Measurements from ENCODE around the gene SRA1.
A peak's percentile ranks its signal among the peaks of the same experiment; 100 is the strongest.
"Not testable (repeated sequence)": the region's sequence is repeated elsewhere in the genome, so short reads cannot be mapped to it uniquely, and the experiment has no call there.

Gene SRA1

GRCh38 chr5:140598836-140599235 lies 41.6 kb upstream of the SRA1 start:
- TF ChIP-seq CTCF (IDR thresholded peaks at IDR 0.05; ENCODE audit: low read depth, low read length): no peak

GRCh38 chr5:140596321-140596741 lies 39.1 kb upstream of the SRA1 start:
- DNase-seq (ENCODE audit: low read depth in 2 of 2): peak; percentile 38 to 76
- H3K4me3 ChIP-seq (replicated peaks in 1 of 2; ENCODE audit: low read depth in 2 of 2, low read length in 2 of 2): no peak overlapping the region
- no peak for TF ChIP-seq CTCF (IDR thresholded peaks at IDR 0.05; ENCODE audit: low read depth, low read length)

More at GRCh38 chr5:140598836-140599235, 41.6 kb upstream of the SRA1 start:
- no peak overlapping the region for H3K4me3 ChIP-seq (replicated peaks in 1 of 2; ENCODE audit: low read depth in 2 of 2, low read length in 2 of 2)
- DNase-seq (ENCODE audit: low read depth in 2 of 2): no peak

- TF ChIP-seq CTCF (IDR thresholded peaks at IDR 0.05; ENCODE audit: low read depth, low read length): no peak
- peak in 1 of 2 donors; percentile 42 for DNase-seq (ENCODE audit: low read depth in 2 of 2)
- no peak overlapping the region for H3K4me3 ChIP-seq (replicated peaks in 1 of 2; ENCODE audit: low read depth in 2 of 2, low read length in 2 of 2)
Observed at GRCh38 chr5:140595538-140596300, 38.4 kb upstream of the SRA1 start.

- no peak for DNase-seq (ENCODE audit: low read depth in 2 of 2)
- TF ChIP-seq CTCF (IDR thresholded peaks at IDR 0.05; ENCODE audit: low read depth, low read length): no peak
- H3K4me3 ChIP-seq (replicated peaks in 1 of 2; ENCODE audit: low read depth in 2 of 2, low read length in 2 of 2): no peak overlapping the region
Observed at GRCh38 chr5:140594169-140594568, 36.9 kb upstream of the SRA1 start.

GRCh38 chr5:140593070-140593469 lies 35.8 kb upstream of the SRA1 start:
- not testable (repeated sequence) for DNase-seq (ENCODE audit: low read depth in 2 of 2); H3K4me3 ChIP-seq (replicated peaks in 1 of 2; ENCODE audit: low read depth in 2 of 2, low read length in 2 of 2)

GRCh38 chr5:140591747-140592372 lies 34.6 kb upstream of the SRA1 start:
- peak; percentile 53 to 73 for DNase-seq (ENCODE audit: low read depth in 2 of 2)
- H3K4me3 ChIP-seq (replicated peaks in 1 of 2; ENCODE audit: low read depth in 2 of 2, low read length in 2 of 2): no peak overlapping the region
- TF ChIP-seq CTCF (IDR thresholded peaks at IDR 0.05; ENCODE audit: low read depth, low read length): no peak

- no peak overlapping the region for H3K4me3 ChIP-seq (replicated peaks in 1 of 2; ENCODE audit: low read depth in 2 of 2, low read length in 2 of 2)
- TF ChIP-seq CTCF (IDR thresholded peaks at IDR 0.05; ENCODE audit: low read depth, low read length): no peak
- DNase-seq (ENCODE audit: low read depth in 2 of 2): no peak
Observed at GRCh38 chr5:140590861-140591260, 33.6 kb upstream of the SRA1 start.

Measured in cardiac fibroblast (primary cell).